Stimulated activated CD8-positive, alpha-beta memory T cell treated with anti-CD3 and anti-CD28 coated beads, Interleukin-15, amount 100 ng/mL, for 1 hour (primary cell): ENCODE data around the gene ZBTB20.

Source experiments
- DNase-seq: peaks from one replicate; pipeline ENCODE4 v3.0.0-alpha.2; 2020; ENCODE audit warnings: low read depth

ZBTB20 gene

GRCh38 chr3:114624571-114625181, 522.4 kb downstream of the ZBTB20 start:
- no peak for DNase-seq

GRCh38 chr3:114624047-114624445, 523.0 kb downstream of the ZBTB20 start:
- no peak for DNase-seq

DNA sequence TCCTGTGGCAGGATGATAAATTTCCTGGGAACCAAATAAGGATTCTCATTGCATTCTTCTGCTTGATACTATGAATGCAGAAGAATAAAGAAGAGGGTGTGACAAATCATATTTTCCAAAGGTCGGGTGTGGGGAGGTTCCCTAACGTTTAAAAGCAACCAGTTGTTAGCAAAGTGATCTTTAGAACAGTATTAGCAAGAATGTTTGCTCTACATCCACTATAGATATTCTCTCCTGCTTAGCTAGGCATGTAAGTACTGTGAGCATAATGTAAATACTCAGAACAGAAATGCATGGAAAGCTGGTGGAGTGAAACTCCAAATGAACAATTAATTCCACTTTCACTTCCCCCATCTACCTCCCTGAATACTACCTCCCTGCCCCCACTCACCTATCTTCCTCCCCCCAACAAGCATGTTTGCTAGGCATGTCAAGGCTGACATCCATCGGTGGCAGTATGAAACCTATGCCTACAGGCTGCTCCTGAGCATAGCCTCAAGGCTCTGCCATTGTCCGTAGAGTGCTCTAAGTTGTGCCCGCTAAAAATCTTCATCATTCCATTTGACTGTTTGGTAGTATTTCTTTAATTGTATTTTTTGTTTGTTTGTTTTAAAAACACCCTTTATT, 523.6 kb downstream of the ZBTB20 start:
- no peak for DNase-seq

GRCh38 chr3:114622001-114622400, 525.1 kb downstream of the ZBTB20 start:
- no peak for DNase-seq

GRCh38 chr3:114619771-114620170, 527.3 kb downstream of the ZBTB20 start:
- no peak for DNase-seq

DNA sequence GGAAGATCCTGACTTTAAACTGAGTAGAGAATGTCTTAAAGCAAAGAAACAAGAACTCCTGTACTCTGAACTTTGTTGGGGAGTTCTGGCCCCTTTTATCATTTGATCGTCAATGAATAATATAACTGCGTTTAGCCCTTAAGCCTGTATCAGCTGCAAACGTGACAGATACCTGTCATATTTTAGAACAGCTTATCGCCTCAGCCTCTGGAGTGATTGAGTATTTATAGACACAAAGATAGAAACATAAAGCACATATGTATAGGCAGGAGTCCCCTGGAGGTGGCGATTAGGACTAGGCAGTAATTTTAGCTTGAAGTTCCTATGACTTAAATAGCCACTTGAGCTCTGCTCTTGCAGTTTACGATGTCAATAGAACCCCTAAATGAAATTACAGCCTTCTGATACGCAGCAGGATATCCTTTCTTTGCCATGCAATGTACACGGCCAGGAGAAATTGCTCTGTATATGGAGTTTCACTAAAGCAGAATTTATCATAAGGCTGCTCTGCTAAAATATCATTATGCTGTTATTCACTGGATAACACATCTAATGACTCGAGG, 531.5 kb downstream of the ZBTB20 start:
- DNase-seq: no peak

- DNase-seq: no peak
Measured at GRCh38 chr3:114609973-114610630, 537.0 kb downstream of the ZBTB20 start.

DNA sequence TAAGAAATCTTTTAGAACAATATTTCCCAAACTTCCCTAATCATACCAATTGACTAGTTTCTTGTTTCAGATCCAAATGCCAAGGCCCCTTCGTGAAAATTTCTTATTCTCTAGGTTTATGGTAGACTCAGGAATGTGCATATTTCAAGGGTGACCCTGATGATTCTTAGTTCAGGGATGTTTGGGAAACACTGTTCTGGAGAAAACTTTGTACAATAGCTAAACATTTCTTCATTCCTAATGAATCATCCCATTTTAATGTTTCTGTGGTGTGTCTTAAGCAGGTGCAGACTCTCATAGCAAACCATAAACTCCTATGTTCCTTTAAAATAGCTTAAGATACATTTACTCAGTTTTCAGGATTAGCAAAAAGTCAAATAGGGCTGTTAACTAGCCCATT, 538.8 kb downstream of the ZBTB20 start:
- DNase-seq: no peak

- DNase-seq: no peak
Measured at GRCh38 chr3:114606336-114606735, 540.8 kb downstream of the ZBTB20 start.

DNA sequence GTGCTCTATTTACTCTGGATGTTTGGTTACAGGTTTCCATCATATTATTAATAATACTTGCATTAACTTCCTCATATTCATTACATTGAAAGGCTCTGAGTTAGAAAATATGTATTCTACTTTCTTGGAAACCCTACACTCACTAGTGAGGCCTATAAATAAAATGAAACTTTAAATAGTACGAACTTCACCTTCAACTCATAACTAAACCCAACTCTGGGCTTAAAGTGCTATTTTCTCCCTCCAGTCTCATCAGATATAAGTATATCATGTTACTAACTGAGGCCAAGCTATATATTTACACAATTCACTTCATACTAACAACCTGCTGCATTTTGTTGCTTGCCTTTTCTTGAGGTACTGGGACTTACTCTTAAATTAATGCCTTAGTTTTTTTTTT, 546.5 kb downstream of the ZBTB20 start:
- DNase-seq: no peak

DNA sequence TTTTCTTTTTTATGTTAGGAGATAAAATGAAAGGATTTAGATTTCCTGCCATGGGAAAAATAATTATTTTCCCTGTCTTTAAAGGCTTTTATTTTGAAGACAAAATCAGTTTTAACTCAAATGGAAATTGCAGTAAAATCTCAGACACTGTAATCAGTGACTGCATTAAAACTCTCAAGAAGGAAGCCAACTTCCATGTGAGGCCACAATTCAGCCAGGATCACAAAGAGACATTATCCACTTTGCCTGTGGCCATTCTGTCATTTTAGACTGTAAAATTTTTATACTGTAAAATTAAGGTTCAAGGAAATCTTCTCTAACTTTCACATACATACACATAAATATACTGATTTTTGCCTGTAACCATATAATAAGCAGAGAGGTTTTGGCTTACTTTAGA, 549.2 kb downstream of the ZBTB20 start:
- DNase-seq: no peak

DNA sequence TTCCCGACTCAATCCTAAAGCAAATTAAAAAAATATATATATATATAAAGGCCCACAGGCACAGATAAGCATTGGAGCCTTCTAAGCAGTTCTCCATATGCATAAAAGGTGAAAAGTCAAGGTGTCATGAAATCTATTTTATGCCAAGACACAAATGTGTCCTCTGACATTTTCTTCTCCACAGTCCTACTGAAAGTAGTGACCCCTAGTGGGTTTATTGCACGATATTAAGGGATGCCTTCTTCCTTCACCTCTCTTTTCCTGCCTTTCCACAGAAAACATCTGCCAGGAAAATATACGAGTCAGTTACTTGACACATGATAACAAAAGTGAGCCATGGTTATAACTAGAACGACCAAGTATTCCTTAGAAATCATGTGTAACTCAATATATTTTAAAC, 550.1 kb downstream of the ZBTB20 start:
- DNase-seq: no peak

DNA sequence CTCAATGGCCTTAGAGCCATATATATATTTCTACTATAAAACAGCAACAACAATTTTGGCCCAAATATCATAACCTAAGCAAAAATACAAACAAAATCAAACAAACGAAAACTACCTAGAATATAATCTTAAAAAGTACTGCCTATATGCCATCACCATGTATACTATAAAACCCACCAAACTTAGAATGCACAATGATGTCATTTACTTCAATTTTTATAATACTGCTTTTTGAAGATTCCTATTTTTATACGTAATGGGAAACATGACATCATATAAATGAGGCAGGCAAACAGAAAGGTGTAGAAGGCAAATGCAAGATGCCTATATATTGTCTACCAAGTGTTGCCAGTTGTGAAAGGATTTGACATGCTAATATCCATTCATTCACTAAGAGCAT, 550.9 kb downstream of the ZBTB20 start:
- DNase-seq: no peak

DNA sequence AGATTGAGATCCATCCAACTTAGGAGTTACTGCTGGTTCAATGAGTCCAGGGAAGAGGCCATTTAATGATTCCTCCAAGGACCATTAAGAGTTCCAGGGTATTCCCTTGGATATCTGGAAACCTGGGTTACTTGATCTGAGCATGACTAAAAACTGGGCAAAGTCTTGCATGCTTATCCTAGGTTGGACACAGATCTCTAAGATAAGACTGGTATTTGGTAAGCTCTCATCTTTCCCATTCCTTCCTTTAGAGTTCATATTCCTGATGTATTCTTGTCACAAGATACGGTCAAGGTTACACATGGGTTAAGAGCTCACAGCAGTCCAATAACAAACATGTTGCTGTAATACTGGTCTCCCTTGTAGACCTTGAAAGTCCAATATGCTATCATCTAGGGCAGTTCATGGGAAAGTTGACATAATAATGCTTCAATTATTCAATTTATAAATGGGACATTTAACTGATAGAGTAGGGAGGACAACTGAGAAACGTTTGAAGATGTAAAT, 551.5 kb downstream of the ZBTB20 start:
- DNase-seq: no peak

- DNase-seq: no peak
Measured at GRCh38 chr3:114590309-114591047, 556.6 kb downstream of the ZBTB20 start.

DNA sequence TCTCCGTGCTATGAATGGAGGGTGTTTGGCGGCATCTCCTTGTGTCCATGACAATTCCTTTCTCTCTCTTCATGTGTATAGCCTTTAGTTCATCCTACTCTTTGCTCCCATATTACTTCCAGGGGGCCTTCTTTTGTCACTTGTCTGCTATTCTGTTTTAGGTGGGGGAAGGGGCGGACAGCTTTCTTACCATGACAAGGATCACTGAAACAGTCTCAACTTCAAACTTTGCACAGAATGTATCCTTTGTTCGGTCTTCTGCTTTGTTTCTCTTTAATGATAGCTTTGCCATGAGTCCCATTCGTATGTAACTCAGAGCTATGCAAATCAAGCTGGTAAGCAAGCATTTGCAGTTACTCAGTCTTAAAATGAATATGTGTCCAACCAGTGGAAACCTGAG, 559.1 kb downstream of the ZBTB20 start:
- no peak for DNase-seq

DNA sequence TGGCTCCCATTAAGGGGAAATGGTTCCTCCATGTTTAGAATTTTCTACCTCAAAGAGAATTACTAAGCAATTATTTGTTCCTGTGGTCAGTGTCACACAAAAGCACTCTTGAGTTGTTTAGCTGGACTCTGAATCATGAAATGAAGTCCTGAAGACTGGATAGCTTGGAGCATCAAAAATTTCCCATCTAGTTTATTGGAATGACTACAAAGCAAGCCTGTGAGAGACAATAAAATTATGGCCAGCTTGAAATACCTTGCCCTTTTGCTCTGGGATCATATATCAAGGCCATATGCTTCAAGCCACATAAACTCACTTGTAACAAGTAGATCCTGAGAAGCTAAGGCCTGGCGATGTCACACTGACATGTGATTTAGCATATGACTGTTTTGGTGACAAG, 561.0 kb downstream of the ZBTB20 start:
- DNase-seq: no peak

GRCh38 chr3:114585687-114586086, 561.4 kb downstream of the ZBTB20 start:
- no peak for DNase-seq

DNA sequence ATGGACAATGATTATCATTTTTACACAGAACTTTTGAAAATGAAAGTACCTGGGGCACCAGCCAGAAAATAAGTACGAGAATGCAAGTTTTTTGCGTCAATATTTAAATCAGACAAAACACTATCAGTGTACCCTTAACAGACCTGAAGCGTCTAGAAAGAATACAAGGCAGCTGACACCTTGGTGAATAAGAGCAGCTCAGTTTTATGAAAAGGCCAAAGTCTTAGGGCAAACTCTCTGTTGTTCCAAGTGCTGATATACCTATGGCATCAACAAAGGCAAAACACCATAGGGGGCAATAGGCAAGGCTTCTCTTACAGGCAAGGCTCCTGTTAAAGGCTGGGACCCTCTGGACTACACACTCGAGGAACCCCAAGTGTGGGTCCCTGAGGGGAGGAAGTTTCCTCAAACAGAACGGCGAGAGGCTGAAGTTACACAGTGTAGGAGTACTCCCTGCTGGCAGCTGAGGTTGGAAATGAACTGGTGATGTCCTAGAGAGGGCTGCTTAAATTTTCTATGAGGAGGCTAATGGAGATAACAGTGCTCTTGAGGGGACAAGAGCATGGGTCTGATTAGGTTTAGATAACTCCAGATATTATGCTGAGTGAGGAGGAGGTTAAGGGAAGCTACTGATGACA, 562.2 kb downstream of the ZBTB20 start:
- DNase-seq: no peak

DNA sequence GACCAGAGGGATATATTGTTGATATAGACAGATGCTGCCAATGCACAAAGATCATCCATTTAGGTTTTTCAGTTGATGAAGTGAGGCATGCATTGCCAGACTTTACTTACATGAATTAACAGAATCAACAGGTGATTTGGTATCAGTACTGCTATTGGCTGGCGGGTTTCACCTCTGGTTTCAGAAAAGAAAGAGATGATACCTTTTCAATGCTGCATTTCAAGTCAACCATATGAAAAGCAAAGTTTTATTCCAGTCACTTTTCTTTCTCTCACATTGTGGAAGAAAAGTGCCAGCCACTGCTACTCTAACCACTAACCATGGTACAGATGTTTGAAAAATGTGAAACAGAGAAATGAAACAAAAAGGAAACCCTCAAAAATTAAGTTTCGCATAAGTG, 564.2 kb downstream of the ZBTB20 start:
- DNase-seq: no peak

DNA sequence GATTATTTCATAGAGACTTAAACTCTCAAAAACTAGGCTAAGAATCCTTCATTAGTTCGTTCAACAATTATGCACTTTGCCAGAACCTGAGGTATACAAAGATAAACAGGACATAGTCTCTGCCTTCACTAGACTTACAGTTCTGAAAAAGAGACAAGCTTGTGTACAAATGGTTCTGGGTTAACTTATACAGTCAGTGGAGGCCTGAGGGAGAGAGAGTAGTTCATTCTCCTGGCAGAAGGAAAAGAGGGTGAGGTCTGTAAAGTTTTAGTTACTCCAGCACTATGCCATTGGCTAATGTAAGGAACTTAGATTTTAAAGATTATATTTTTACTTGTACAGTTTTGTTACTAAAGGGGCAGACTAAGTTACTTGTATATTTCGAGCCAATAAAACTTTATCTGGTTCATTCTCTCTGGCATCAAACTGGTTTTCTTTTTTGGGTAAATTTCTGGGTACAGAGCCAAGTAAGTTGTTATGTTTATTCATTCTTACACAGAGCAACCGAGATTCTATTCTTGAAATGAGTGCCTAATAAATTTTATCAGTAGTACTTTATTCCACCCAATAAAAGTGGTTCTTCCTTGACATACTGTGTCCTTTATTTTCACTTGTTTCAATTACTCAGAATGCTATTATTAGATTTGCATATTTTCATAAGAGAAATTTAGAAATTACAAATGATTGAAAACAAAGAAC, 574.6 kb downstream of the ZBTB20 start:
- DNase-seq: no peak
